GM06990 (cell line): ENCODE data around the gene PTRH1.
A peak's percentile ranks its signal among the peaks of the same experiment; 100 is the strongest.

Experiments used
- DNase-seq: peaks from one replicate; pipeline ENCODE4 v3.0.0-alpha.2; 2011; ENCODE audit not compliant: insufficient read length; ENCODE audit errors: extremely low read depth
- H3K27me3 ChIP-seq: replicated peaks from 2 replicates; pipeline ENCODE4 v1.6.0; 2011; ENCODE audit warnings: low read length; ENCODE audit not compliant: control insufficient read depth, insufficient read depth
- H3K36me3 ChIP-seq: 2 replicates; pipeline ENCODE4 v1.5.1; 2011; ENCODE audit warnings: low read length; ENCODE audit not compliant: control insufficient read depth, insufficient read depth
- H3K4me3 ChIP-seq: replicated peaks from 2 replicates; pipeline ENCODE4 v1.5.1; 2011; ENCODE audit warnings: low read depth, mild to moderate bottlenecking, control low read depth, low read length
- TF ChIP-seq, protein P1 (sequence below): IDR thresholded peaks from 2 replicates; pipeline ENCODE4 v1.5.1; 2011; ENCODE audit warnings: low read length, control low read depth, mild to moderate bottlenecking, inconsistent platforms; ENCODE audit not compliant: insufficient read depth, poor library complexity, severe bottlenecking

PTRH1 gene

GRCh38 chr9:127734747-127735529 is 19.5 kb upstream of the PTRH1 start, which contains the start of gene TOR2A:
TOR2A (minus strand) TSS chr9:127735294; CDS start chr9:127735270, 24 bp downstream.
- Histone ChIP-seq H3K36me3 (peaks cover 12% of the 10 kb centered on the region), H3K27me3 (no peaks in the 10 kb centered on the region), H3K4me3 (peak within 1 kb of the TSS; percentile 79)
- TF ChIP-seq, protein P1, sequence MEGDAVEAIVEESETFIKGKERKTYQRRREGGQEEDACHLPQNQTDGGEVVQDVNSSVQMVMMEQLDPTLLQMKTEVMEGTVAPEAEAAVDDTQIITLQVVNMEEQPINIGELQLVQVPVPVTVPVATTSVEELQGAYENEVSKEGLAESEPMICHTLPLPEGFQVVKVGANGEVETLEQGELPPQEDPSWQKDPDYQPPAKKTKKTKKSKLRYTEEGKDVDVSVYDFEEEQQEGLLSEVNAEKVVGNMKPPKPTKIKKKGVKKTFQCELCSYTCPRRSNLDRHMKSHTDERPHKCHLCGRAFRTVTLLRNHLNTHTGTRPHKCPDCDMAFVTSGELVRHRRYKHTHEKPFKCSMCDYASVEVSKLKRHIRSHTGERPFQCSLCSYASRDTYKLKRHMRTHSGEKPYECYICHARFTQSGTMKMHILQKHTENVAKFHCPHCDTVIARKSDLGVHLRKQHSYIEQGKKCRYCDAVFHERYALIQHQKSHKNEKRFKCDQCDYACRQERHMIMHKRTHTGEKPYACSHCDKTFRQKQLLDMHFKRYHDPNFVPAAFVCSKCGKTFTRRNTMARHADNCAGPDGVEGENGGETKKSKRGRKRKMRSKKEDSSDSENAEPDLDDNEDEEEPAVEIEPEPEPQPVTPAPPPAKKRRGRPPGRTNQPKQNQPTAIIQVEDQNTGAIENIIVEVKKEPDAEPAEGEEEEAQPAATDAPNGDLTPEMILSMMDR, result peak; percentile 95
- peak; percentile 98 for DNase-seq

- DNase-seq, result no peak
- Histone ChIP-seq H3K4me3 (peak overlapping the region; percentile 79), H3K27me3 (no peaks in the 10 kb centered on the region), H3K36me3 (peaks cover 8% of the 10 kb centered on the region)
- TF ChIP-seq, protein P1, result no peak
These were observed 18.8 kb upstream of the PTRH1 start for GRCh38 chr9:127734247-127734746.

- H3K27me3 ChIP-seq, result no peaks in the 10 kb centered on the region
- H3K4me3 ChIP-seq, result no peak overlapping the region
- TF ChIP-seq, protein P1, result no peak
- H3K36me3 ChIP-seq, result peaks cover 5% of the 10 kb centered on the region
- DNase-seq, result no peak
These were observed 18.2 kb upstream of the PTRH1 start for GRCh38 chr9:127733614-127734013.

GRCh38 chr9:127732444-127732843 is 17.0 kb upstream of the PTRH1 start:
- TF ChIP-seq, protein P1, result no peak
- Histone ChIP-seq H3K4me3 (no peak overlapping the region), H3K27me3 (no peaks in the 10 kb centered on the region), H3K36me3 (peaks cover 2% of the 10 kb centered on the region; the same call in 1 of the 2 replicates)
- DNase-seq, result no peak

DNA sequence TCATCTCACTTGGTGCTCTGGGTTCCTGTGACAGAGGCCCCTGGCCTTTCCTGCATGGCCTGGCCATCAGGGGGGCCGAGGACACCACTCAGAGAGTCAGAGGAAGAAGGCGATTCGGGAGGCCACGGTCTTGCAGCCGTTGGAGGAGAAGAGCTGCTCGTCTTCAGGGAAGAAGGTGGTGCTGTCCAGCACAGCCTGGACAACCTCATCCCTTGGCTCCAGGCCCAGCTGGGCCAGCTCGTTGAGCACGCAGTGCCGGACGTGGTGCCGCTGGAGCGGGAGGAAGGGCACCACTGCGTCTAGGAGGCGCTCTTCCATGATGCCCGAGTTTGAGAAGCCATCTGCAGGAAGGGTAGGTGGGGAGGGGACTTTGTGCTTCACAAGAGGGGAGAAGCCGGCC is 16.5 kb upstream of the PTRH1 start:
- no peak overlapping the region for H3K4me3 ChIP-seq
- H3K27me3 ChIP-seq, result no peaks in the 10 kb centered on the region
- DNase-seq, result no peak
- peaks cover 2% of the 10 kb centered on the region; the same call in 1 of the 2 replicates for H3K36me3 ChIP-seq
- TF ChIP-seq, protein P1, result no peak
